Body of pancreas (tissue), 4 donors: ENCODE data around the gene IFT88. TPM values are rescaled to one million over a fixed set of nuclear protein-coding genes. Genes with fewer than 3 reads are reported as not detected.

Source experiments
- ATAC-seq: fragments of 150-250 bp; one replicate; pipeline ENCODE4 v1.9.1; 2016
- DNase-seq, 4 donors: peaks; one replicate each; pipeline ENCODE4 v3.0.0-alpha.2; 2019
- H3K27ac ChIP-seq, 4 donors: fragments of 200-600 bp; sonication (generic); 1 replicate in 3 of 4; 2 replicates in 1 of 4; pipeline versions ENCODE4 v1.5.1 to v1.6.1; 2016 to 2019; ENCODE audit warnings: mild to moderate bottlenecking in 1 of 4, mixed read lengths in 1 of 4, moderate library complexity in 1 of 4
- H3K27me3 ChIP-seq, 2 donors: fragments of 200-600 bp; sonication (generic); one replicate each; pipeline ENCODE4 v1.6.0; 2016; ENCODE audit warnings: mild to moderate bottlenecking in 1 of 2
- H3K36me3 ChIP-seq, 2 donors: fragments of 200-600 bp; sonication (generic); replicated peaks in 1 of 2; 2 replicates each; pipeline ENCODE4 v1.5.1; 2016; ENCODE audit warnings: low read depth in 2 of 2; ENCODE audit not compliant: insufficient read depth in 1 of 2
- H3K4me1 ChIP-seq: fragments of 200-600 bp; sonication (generic); one replicate; pipeline ENCODE4 v1.6.0; 2016
- H3K4me3 ChIP-seq, 2 donors: fragments of 200-600 bp; sonication (generic); 1 replicate in 1 of 2; 2 replicates in 1 of 2; pipeline ENCODE4 v1.5.1; 2016 to 2019
- H3K9me3 ChIP-seq, 3 donors: fragments of 200-600 bp; sonication (generic); 1 replicate in 2 of 3; 2 replicates in 1 of 3; pipeline ENCODE4 v1.5.1; 2016
- POLR2A ChIP-seq, 3 donors: fragments of 450-650 bp; IDR thresholded peaks; one replicate each; pipeline ENCODE4 v1.6.1; 2016; ENCODE audit warnings: antibody characterized with exemption in 3 of 3, mild to moderate bottlenecking in 2 of 3
- WGBS, 2 donors: methylation state at CpG; one replicate each; pipeline ENCODE4 v1.1.5; 2017; 5-methylcytosine and 5-hydroxymethylcytosine counted together
- intact Hi-C: fragments of 100-400 bp; cut with DNase I; formaldehyde crosslinking; loops from one replicate; pipeline ENCODE4 v1.15.1; 2023
- total RNA-seq, 2 donors: library from RNA; depleted of rRNA; stranded (reverse); fragments of >200 nt; gene quantifications; one replicate each; pipeline ENCODE4 v1.1.0, GENCODE V29; 2016
- TF ChIP-seq, protein P1 (sequence below), 7 experiments: fragments of 450-650 bp in 4 of 7; fragments of 200-600 bp in 3 of 7; sonication (generic) in 3 of 7; IDR thresholded peaks; one replicate each; pipeline ENCODE4 v1.5.1; 2016 to 2019; ENCODE audit warnings: antibody characterized with exemption in 7 of 7

The IFT88 gene
- total RNA-seq, 2 donors from 2014 or later = 9.6 to 16.5 TPM

DNA sequence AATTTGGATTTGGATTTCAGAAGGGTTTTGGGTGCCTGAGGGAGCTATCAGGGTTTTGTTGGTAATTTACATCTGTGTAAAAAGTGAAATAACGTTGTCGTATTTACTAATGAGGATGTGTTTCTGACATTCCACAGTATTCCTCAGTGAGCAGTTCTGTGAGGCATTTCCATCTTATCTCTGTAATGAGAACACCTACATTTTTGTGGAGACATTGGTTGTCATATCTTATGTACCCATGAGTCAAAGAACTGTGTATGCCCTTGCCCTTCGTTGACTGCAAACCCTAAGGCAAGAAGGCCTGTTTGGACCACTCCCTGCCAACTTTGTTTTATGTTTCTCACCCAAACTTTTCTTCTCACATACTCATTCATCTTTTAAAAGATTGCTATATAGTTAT is 122.3 kb downstream of the IFT88 start:
- DNase-seq = no peak
- intact Hi-C loops = no loop called here
- H3K9me3 ChIP-seq = no peaks in the 10 kb centered on the region
- no peaks in the 10 kb centered on the region for H3K4me1 ChIP-seq
- H3K27me3 ChIP-seq = no peaks in the 10 kb centered on the region
- TF ChIP-seq, protein P1, sequence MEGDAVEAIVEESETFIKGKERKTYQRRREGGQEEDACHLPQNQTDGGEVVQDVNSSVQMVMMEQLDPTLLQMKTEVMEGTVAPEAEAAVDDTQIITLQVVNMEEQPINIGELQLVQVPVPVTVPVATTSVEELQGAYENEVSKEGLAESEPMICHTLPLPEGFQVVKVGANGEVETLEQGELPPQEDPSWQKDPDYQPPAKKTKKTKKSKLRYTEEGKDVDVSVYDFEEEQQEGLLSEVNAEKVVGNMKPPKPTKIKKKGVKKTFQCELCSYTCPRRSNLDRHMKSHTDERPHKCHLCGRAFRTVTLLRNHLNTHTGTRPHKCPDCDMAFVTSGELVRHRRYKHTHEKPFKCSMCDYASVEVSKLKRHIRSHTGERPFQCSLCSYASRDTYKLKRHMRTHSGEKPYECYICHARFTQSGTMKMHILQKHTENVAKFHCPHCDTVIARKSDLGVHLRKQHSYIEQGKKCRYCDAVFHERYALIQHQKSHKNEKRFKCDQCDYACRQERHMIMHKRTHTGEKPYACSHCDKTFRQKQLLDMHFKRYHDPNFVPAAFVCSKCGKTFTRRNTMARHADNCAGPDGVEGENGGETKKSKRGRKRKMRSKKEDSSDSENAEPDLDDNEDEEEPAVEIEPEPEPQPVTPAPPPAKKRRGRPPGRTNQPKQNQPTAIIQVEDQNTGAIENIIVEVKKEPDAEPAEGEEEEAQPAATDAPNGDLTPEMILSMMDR (IDR thresholded peaks at IDR 0.05) = no peak
- TF ChIP-seq POLR2A (IDR thresholded peaks at IDR 0.05) = no peak
- H3K4me3 ChIP-seq = no peak overlapping the region
- H3K36me3 ChIP-seq = no peaks in the 10 kb centered on the region
- H3K27ac ChIP-seq = no peak overlapping the region
- WGBS, 2 donors = 91 to 95% methylated on average over 3 of the region's 3 CpGs
- no peak for ATAC-seq

DNA sequence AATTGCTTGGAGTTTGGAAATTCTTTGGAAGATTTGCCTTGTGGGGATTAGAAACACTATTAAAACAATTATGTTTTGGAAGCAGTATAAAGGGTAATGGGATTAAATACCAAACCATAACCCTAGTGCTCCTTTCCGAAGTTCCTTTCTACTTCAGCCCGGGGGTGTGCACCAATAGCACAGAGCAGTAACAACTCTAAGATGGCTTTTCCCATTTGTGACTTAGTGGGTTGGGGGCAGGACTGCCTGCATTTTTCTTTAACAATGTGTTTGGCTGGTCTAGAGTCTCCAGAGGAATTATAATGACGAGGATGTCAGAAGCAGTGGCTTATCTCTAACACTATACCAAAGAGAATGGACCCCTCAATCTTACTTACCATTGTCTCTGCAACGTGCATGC is 124.7 kb downstream of the IFT88 start:
- no peaks in the 10 kb centered on the region for H3K9me3 ChIP-seq
- H3K36me3 ChIP-seq = no peaks in the 10 kb centered on the region
- H3K4me1 ChIP-seq = no peaks in the 10 kb centered on the region
- no peaks in the 10 kb centered on the region for H3K27me3 ChIP-seq
- DNase-seq (no peak), ATAC-seq (no peak)
- WGBS, 2 donors = 62 to 66% methylated on average over 4 of the region's 4 CpGs
- TF ChIP-seq POLR2A (IDR thresholded peaks at IDR 0.05) = no peak
- TF ChIP-seq, protein P1 (IDR thresholded peaks at IDR 0.05) = no peak
- intact Hi-C loops = loop anchor here (10.0 kb wide), 1 partner anchor 647 kb away; no protein-coding TSS in a partner anchor
- no peak overlapping the region for H3K27ac ChIP-seq
- H3K4me3 ChIP-seq = no peak overlapping the region

- 60 to 67% methylated on average over 4 of the region's 4 CpGs for WGBS, 2 donors
- Histone ChIP-seq H3K4me1 (no peaks in the 10 kb centered on the region), H3K27me3 (no peaks in the 10 kb centered on the region), H3K9me3 (no peaks in the 10 kb centered on the region), H3K36me3 (no peaks in the 10 kb centered on the region), H3K27ac (no peak overlapping the region), H3K4me3 (no peak overlapping the region)
- ATAC-seq (no peak), DNase-seq (no peak)
- TF ChIP-seq POLR2A (IDR thresholded peaks at IDR 0.05) = no peak
- TF ChIP-seq, protein P1 (IDR thresholded peaks at IDR 0.05) = no peak
- intact Hi-C loops = loop anchor here (10.0 kb wide), 1 partner anchor 651 kb away; no protein-coding TSS in a partner anchor
These were observed 129.1 kb downstream of the IFT88 start for GRCh38 chr13:20696073-20696472.

- intact Hi-C loops = loop anchor here (10.0 kb wide), 1 partner anchor 655 kb away; no protein-coding TSS in a partner anchor
- H3K27ac ChIP-seq = no peak overlapping the region
- H3K4me3 ChIP-seq = no peak overlapping the region
- no peaks in the 10 kb centered on the region for H3K27me3 ChIP-seq
- no peak for ATAC-seq
- TF ChIP-seq, protein P1 (IDR thresholded peaks at IDR 0.05) = no peak
- no peak for TF ChIP-seq POLR2A (IDR thresholded peaks at IDR 0.05)
- WGBS, 2 donors = 89 to 93% methylated on average over 9 of the region's 9 CpGs
- no peak for DNase-seq
- H3K9me3 ChIP-seq = no peaks in the 10 kb centered on the region
- peaks cover 20% of the 10 kb centered on the region for H3K4me1 ChIP-seq
- no peaks in the 10 kb centered on the region for H3K36me3 ChIP-seq
These were observed 132.8 kb downstream of the IFT88 start for GRCh38 chr13:20699715-20700114.

DNA sequence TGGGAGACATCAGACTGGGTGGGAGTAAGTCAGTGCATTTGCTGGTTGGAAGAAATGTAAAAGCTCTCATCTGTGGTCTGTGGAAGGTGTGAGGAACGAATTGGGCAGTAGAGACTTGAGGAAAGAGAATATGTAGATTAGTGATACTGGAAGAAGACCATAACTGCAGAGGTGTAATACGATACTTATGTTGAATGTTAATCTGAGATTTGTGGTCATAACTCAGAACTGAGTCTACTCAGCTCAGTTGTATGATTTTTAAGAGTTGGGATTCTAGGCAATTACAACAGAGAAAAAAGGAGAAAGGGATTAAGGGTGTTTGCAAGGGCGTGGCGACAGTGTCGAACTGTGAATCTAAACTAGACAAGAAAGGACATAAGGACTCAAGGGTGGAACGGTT is 133.3 kb downstream of the IFT88 start:
- ATAC-seq (no peak), DNase-seq (no peak)
- 85 to 88% methylated on average over 6 of the region's 6 CpGs for WGBS, 2 donors
- Histone ChIP-seq H3K27ac (no peak overlapping the region), H3K4me1 (peaks cover 20% of the 10 kb centered on the region), H3K4me3 (no peak overlapping the region), H3K27me3 (no peaks in the 10 kb centered on the region), H3K9me3 (no peaks in the 10 kb centered on the region), H3K36me3 (no peaks in the 10 kb centered on the region)
- intact Hi-C loops = no loop called here
- no peak for TF ChIP-seq POLR2A (IDR thresholded peaks at IDR 0.05)
- TF ChIP-seq, protein P1 (IDR thresholded peaks at IDR 0.05) = no peak
